ENCODE results near the gene TMEM191C.
A peak's percentile ranks its signal among the peaks of the same experiment; 100 is the strongest.
"Not testable (repeated sequence)": the region's sequence is repeated elsewhere in the genome, so short reads cannot be mapped to it uniquely, and the experiment has no call there.

TMEM191C gene

GRCh38 chr22:21467337-21468193 lies at the start of gene TMEM191C:
TMEM191C (plus strand) TSS chr22:21467387; CDS start chr22:21467460, 73 bp downstream.
- H3K27me3 Mint-ChIP-seq (ENCODE audit: low read depth); H3K36me3 Mint-ChIP-seq (ENCODE audit: low read depth); H3K9me3 Mint-ChIP-seq; H3K4me1 Mint-ChIP-seq: not testable (repeated sequence)
- H3K4me3 Mint-ChIP-seq, result peak within 1 kb of the TSS; percentile 86 to 89 (median 87)
- peak within 1 kb of the TSS in 1 of 3 experiments; percentile 91 for H3K27ac Mint-ChIP-seq

- not testable (repeated sequence) for H3K9me3 Mint-ChIP-seq
Measured at GRCh38 chr22:21417853-21418252, 49.3 kb upstream of the TMEM191C start.

GRCh38 chr22:21418974-21419638 lies 48.1 kb upstream of the TMEM191C start:
- not testable (repeated sequence) for H3K27me3 Mint-ChIP-seq (ENCODE audit: low read depth); H3K27ac Mint-ChIP-seq; H3K4me1 Mint-ChIP-seq

More at GRCh38 chr22:21417853-21418252, 49.3 kb upstream of the TMEM191C start:
- not testable (repeated sequence) for H3K36me3 Mint-ChIP-seq (ENCODE audit: low read depth); H3K27me3 Mint-ChIP-seq (ENCODE audit: low read depth); H3K4me1 Mint-ChIP-seq; H3K27ac Mint-ChIP-seq
- H3K4me3 Mint-ChIP-seq, result peak overlapping the region; percentile 73 to 82 (median 80)

GRCh38 chr22:21420180-21420763 lies 46.9 kb upstream of the TMEM191C start:
- not testable (repeated sequence) for H3K27me3 Mint-ChIP-seq (ENCODE audit: low read depth); H3K4me3 Mint-ChIP-seq; H3K36me3 Mint-ChIP-seq (ENCODE audit: low read depth)

More at GRCh38 chr22:21418974-21419638, 48.1 kb upstream of the TMEM191C start:
- not testable (repeated sequence) for H3K9me3 Mint-ChIP-seq; H3K36me3 Mint-ChIP-seq (ENCODE audit: low read depth); H3K4me3 Mint-ChIP-seq

GRCh38 chr22:21424084-21424709 lies 43.0 kb upstream of the TMEM191C start:
- not testable (repeated sequence) for H3K36me3 Mint-ChIP-seq (ENCODE audit: low read depth); H3K9me3 Mint-ChIP-seq; H3K27me3 Mint-ChIP-seq (ENCODE audit: low read depth); H3K4me3 Mint-ChIP-seq; H3K4me1 Mint-ChIP-seq; H3K27ac Mint-ChIP-seq

More at GRCh38 chr22:21420180-21420763, 46.9 kb upstream of the TMEM191C start:
- H3K4me1 Mint-ChIP-seq, H3K9me3 Mint-ChIP-seq, H3K27ac Mint-ChIP-seq: not testable (repeated sequence)

- not testable (repeated sequence) for H3K4me3 Mint-ChIP-seq; H3K4me1 Mint-ChIP-seq; H3K9me3 Mint-ChIP-seq; H3K27ac Mint-ChIP-seq; H3K36me3 Mint-ChIP-seq (ENCODE audit: low read depth); H3K27me3 Mint-ChIP-seq (ENCODE audit: low read depth)
Measured at GRCh38 chr22:21434378-21435233, 32.6 kb upstream of the TMEM191C start.

- not testable (repeated sequence) for H3K9me3 Mint-ChIP-seq; H3K27ac Mint-ChIP-seq; H3K36me3 Mint-ChIP-seq (ENCODE audit: low read depth); H3K4me3 Mint-ChIP-seq; H3K4me1 Mint-ChIP-seq; H3K27me3 Mint-ChIP-seq (ENCODE audit: low read depth)
Measured at GRCh38 chr22:21435998-21436810, 31.0 kb upstream of the TMEM191C start.

- not testable (repeated sequence) for H3K4me3 Mint-ChIP-seq; H3K36me3 Mint-ChIP-seq (ENCODE audit: low read depth); H3K27ac Mint-ChIP-seq; H3K27me3 Mint-ChIP-seq (ENCODE audit: low read depth); H3K9me3 Mint-ChIP-seq; H3K4me1 Mint-ChIP-seq
Measured at GRCh38 chr22:21438013-21438412, 29.2 kb upstream of the TMEM191C start.

- H3K4me3 Mint-ChIP-seq; H3K36me3 Mint-ChIP-seq (ENCODE audit: low read depth); H3K4me1 Mint-ChIP-seq; H3K27ac Mint-ChIP-seq; H3K9me3 Mint-ChIP-seq; H3K27me3 Mint-ChIP-seq (ENCODE audit: low read depth): not testable (repeated sequence)
Measured at GRCh38 chr22:21440018-21440636, 27.1 kb upstream of the TMEM191C start.

- H3K9me3 Mint-ChIP-seq; H3K36me3 Mint-ChIP-seq (ENCODE audit: low read depth); H3K27ac Mint-ChIP-seq; H3K4me1 Mint-ChIP-seq; H3K4me3 Mint-ChIP-seq; H3K27me3 Mint-ChIP-seq (ENCODE audit: low read depth): not testable (repeated sequence)
Measured at GRCh38 chr22:21440676-21441075, 26.5 kb upstream of the TMEM191C start.

GRCh38 chr22:21441170-21441569 lies 26.0 kb upstream of the TMEM191C start:
- not testable (repeated sequence) for H3K9me3 Mint-ChIP-seq; H3K4me3 Mint-ChIP-seq; H3K36me3 Mint-ChIP-seq (ENCODE audit: low read depth); H3K27me3 Mint-ChIP-seq (ENCODE audit: low read depth); H3K4me1 Mint-ChIP-seq; H3K27ac Mint-ChIP-seq

GRCh38 chr22:21442123-21442522 lies 25.1 kb upstream of the TMEM191C start:
- H3K36me3 Mint-ChIP-seq (ENCODE audit: low read depth); H3K4me3 Mint-ChIP-seq; H3K4me1 Mint-ChIP-seq; H3K9me3 Mint-ChIP-seq; H3K27ac Mint-ChIP-seq; H3K27me3 Mint-ChIP-seq (ENCODE audit: low read depth): not testable (repeated sequence)

GRCh38 chr22:21442646-21443045 lies 24.5 kb upstream of the TMEM191C start:
- H3K4me1 Mint-ChIP-seq; H3K4me3 Mint-ChIP-seq; H3K9me3 Mint-ChIP-seq; H3K36me3 Mint-ChIP-seq (ENCODE audit: low read depth); H3K27me3 Mint-ChIP-seq (ENCODE audit: low read depth): not testable (repeated sequence)
- H3K27ac Mint-ChIP-seq, result peak overlapping the region in 1 of 3 experiments; percentile 85
